Motor neuron (in vitro differentiated cells): Measurements from ENCODE around the gene CDA. TPM values are rescaled to one million over a fixed set of nuclear protein-coding genes. Genes with fewer than 3 reads are reported as not detected.

Source experiments
- ATAC-seq, 8 experiments: fragments of 200-7000 bp; cut with Tn5 transposase; replicated peaks in 6 of 8; 2 replicates each; pipeline ENCODE4 v1.8.0; 2021; ENCODE audit warnings: mild to moderate bottlenecking in 8 of 8, moderate library complexity in 8 of 8
- H3K27ac ChIP-seq, 2 donors: fragments of 250-450 bp; sonication (Bioruptor Pico); 2 replicates each; pipeline ENCODE4 v1.9.0; 2021; ENCODE audit warnings: antibody characterized with exemption in 2 of 2, mild to moderate bottlenecking in 2 of 2, moderate library complexity in 1 of 2
- H3K4me1 ChIP-seq, 2 donors: fragments of 250-450 bp; sonication (Bioruptor Pico); replicated peaks in 1 of 2; 2 replicates each; pipeline ENCODE4 v1.6.1; 2021; ENCODE audit warnings: antibody characterized with exemption in 2 of 2, mild to moderate bottlenecking in 2 of 2, moderate library complexity in 1 of 2
- H3K4me3 ChIP-seq, 5 donors: fragments of 250-450 bp; sonication (Bioruptor Pico); 2 replicates each; pipeline ENCODE4 v1.9.0; 2021; ENCODE audit warnings: antibody characterized with exemption in 5 of 5, mild to moderate bottlenecking in 5 of 5, moderate library complexity in 4 of 5
- WGBS, 10 experiments: fragments of 450-650 bp; shearing (Covaris generic); methylation state at CpG; one replicate each; pipeline ENCODE4 v1.0.0; 2022; 5-methylcytosine and 5-hydroxymethylcytosine counted together
- in situ Hi-C, 9 experiments: fragments of 400-800 bp; cut with MboI; loops; one replicate each; pipeline ENCODE4 v1.15.0; 2021; ENCODE audit warnings: low sequenced_read_pairs in 9 of 9, low pct_unique_long_range_greater_than_20kb in 2 of 9; ENCODE audit not compliant: unreplicated experiment in 9 of 9
- total RNA-seq, 8 experiments: library from RNA; unstranded; fragments of 300-600 nt; gene quantifications; 2 replicates each; pipeline versions ENCODE4 v1.2.3 to v1.2.4, GENCODE V29; 2022

Gene CDA
- total RNA-seq, result under 1 TPM in 1 of 8 experiments, not detected in 7; 0.61 TPM

DNA sequence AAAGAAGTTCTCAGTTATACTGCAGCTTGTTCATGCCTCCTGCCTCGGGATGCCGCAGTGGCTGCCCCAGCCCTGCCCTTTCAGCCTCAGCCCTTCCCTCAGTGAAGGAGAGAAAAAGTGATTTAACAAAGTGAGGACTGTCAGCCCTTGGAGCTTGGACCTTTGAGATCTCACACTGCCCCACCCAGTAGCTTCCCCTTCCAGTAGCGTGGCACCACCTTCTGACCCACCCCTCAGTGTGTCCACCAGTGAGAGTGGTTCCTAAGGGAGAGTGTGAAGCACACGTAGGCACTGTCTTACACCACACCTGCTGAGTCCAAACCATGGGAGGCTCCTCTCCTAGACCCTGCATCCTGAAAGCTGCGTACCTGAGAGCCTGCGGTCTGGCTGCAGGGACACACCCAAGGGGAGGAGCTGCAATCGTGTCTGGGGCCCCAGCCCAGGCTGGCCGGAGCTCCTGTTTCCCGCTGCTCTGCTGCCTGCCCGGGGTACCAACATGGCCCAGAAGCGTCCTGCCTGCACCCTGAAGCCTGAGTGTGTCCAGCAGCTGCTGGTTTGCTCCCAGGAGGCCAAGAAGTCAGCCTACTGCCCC is at the start of gene CDA:
TSS of gene CDA (plus strand) at position 464 of the 592 bp plus-strand sequence. CDS start at position 497, 33 bp downstream.
- WGBS, 10 experiments, result 53 to 76% (median 76%) methylated on average over 6 to 11 of the region's 11 CpGs; no CpG with 5 or more reads in 7 of the 10 experiments
- Histone ChIP-seq H3K4me3 (no peak within 1 kb of the TSS), H3K27ac (no peak within 1 kb of the TSS), H3K4me1 (peaks cover 3 to 14% of the 10 kb centered on the region in 2 donors)
- in situ Hi-C loops, result no loop called here
- ATAC-seq, result peak in 2 of 8 experiments; percentile 16 to 53

DNA sequence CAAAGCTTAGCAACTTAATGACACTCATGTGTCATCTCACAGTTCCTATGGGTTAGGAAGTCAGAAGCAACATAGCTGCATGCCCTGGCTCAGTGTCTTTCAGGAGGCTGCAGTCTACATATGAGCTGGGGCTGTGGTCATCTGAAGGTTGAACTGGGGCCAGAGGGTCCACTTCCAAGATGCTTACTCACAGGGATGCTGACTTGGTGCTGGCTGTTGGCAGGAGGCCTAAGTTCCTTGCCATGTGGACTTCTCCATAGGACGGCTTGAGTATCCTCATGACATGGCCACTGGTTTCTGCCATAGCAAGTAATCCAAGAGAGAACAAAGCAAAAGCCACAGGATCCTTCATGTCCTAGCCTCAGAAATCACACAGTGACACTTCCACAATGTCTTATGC is 48.6 kb upstream of the CDA start:
- no peaks in the 10 kb centered on the region for H3K4me1 ChIP-seq
- no peak overlapping the region for H3K4me3 ChIP-seq
- 0 to 100% (median 84%) methylated on average over 1 of the region's 1 CpG; no CpG with 5 or more reads in 4 of the 10 experiments for WGBS, 10 experiments
- in situ Hi-C loops, result loop anchor here in 3 of 9 experiments (25.0 kb wide), 2 partner anchors 97 to 647 kb away; partner anchors contain the start of genes EIF4G3 (in 2 of the 3) and PINK1 (in 1 of the 3)
- no peak overlapping the region for H3K27ac ChIP-seq
- no peak for ATAC-seq

DNA sequence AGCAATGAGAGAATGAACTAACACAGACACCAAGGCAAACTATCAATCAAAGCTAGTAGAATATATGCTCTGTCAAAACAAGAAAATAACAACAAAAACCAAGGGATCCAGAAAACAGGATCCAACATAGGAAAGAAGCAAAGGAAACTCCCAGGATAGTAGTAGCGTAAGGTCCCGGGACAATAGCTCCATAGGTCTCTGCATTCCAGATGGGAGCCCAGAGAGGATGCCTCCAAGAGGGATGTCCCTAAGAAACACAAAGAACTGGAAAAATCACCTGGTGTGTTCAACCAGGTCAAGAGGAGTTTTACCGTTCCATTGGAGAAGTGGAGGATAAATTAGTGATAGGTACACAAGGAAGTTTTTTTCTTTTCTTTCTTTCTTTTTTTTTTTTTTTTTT is 42.3 kb upstream of the CDA start:
- 66 to 100% (median 88%) methylated on average over 1 to 3 of the region's 3 CpGs; no CpG with 5 or more reads in 2 of the 10 experiments for WGBS, 10 experiments
- Histone ChIP-seq H3K4me1 (no peaks in the 10 kb centered on the region), H3K4me3 (no peak overlapping the region), H3K27ac (no peak overlapping the region)
- in situ Hi-C loops, result loop anchor here in 3 of 9 experiments (25.0 kb wide), 2 partner anchors 91 to 641 kb away; partner anchors contain the start of genes EIF4G3 (in 2 of the 3) and PINK1 (in 1 of the 3)
- no peak for ATAC-seq

DNA sequence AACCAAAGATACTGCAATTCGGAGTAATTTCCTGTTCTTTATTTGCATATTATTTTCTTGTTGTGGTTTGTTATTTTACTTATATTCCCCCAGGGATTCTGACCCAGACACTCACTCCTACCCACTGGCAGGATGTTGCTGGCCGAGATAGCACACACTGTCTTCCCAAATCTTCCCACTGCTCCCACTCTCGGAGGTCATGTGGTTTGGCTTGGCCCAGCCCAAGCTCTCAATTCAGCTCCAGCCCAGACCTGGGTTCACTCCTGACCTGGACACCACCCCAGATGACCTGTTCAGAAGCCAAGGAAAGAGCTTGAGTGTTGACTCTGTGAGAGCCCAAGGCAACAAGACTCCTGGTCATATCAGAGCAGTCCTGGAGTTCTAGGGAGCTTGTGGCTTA is 37.7 kb upstream of the CDA start:
- ATAC-seq, result peak in 1 of 8 experiments; percentile 4
- H3K4me1 ChIP-seq, result peaks cover 5 to 13% of the 10 kb centered on the region in 2 donors
- H3K27ac ChIP-seq, result no peak overlapping the region
- 7 to 91% (median 77%) methylated on average over 2 to 3 of the region's 3 CpGs; no CpG with 5 or more reads in 5 of the 10 experiments for WGBS, 10 experiments
- in situ Hi-C loops, result no loop called here
- peak overlapping the region in 1 of 5 donors; percentile 64 for H3K4me3 ChIP-seq

DNA sequence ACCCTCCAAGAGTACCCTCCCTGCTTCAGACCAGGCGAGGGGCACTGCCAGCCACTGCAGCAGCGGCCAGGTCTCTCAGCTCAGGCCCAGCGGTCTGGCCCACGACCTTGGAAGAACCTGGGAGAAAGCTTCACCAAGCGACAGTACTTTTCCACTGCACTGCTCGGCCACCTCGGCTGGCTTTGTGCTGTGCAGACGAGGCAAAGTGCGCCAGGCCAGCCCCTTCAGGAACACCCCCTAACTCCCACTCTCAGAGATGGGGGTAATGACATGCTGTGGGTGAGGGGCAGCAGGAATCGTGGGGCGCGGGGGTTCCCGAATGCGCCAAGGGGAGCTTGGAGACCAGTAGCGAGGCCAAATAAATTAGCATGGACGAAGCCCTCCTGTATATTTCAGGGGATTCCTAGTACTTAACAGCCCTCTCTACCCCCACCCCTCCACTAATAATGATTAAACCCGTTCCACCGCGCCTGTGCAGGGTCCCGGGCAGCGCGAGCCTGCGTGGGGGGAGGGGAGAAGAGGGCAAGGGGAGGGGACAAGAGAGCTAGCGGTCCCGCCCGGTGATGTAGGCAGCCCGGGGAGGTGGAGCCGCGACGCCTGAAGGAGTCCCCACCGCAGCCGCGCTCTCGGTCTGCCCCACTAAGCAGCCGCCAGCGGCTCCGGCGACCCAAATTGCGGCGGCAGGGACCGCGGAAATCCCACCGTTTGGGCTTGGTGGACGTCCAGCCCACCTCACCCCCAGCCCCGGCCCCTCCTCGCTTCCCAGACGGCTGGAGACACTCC is 36.8 kb upstream of the CDA start, which contains the start of gene FAM43B:
TSS of gene FAM43B (plus strand) at position 629 of the 783 bp plus-strand sequence. CDS start 401 bp downstream, outside the sequence.
- peaks cover 5 to 13% of the 10 kb centered on the region in 2 donors for H3K4me1 ChIP-seq
- WGBS, 10 experiments, result 0% methylated on average over 2 of the region's 47 CpGs; no CpG with 5 or more reads in 9 of the 10 experiments
- peak within 1 kb of the TSS in 1 of 2 donors; percentile 45 for H3K27ac ChIP-seq

DNA sequence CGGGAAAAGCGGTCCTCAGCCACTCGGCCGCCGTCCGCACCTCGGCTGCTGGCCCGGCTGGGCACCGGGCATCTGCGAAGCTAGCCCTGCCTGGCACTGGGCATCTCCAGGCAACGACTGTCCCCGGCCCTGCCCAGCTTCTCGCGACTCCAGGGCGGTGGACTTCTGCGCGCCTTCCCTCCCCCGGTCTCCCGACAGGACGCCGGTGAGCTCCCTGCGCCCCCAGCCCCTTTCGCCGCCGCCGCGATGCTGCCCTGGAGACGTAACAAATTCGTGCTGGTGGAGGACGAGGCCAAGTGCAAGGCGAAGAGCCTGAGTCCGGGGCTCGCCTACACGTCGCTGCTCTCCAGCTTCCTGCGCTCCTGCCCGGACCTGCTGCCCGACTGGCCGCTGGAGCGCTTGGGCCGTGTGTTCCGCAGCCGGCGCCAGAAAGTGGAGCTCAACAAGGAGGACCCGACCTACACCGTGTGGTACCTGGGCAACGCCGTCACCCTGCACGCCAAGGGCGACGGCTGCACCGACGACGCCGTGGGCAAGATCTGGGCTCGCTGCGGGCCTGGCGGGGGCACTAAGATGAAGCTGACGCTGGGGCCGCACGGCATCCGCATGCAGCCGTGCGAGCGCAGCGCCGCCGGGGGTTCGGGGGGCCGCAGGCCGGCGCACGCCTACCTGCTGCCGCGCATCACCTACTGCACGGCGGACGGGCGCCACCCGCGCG is 36.0 kb upstream of the CDA start:
- WGBS, 10 experiments, result 0 to 2% (median 0%) methylated on average over 2 to 24 of the region's 82 CpGs; no CpG with 5 or more reads in 5 of the 10 experiments
- ATAC-seq, result peak; percentile 8 to 35 (median 26)

More for the DNA sequence above, 36.8 kb upstream of the CDA start, which contains the start of gene FAM43B:
- peak; percentile 63 to 93 (median 91) for ATAC-seq
- H3K4me3 ChIP-seq, result peak within 1 kb of the TSS; percentile 35 to 64 (median 46)
- in situ Hi-C loops, result no loop called here

GRCh38 chr1:20555025-20555757 is 33.7 kb upstream of the CDA start:
- in situ Hi-C loops, result no loop called here
- WGBS, 10 experiments, result 0 to 75% (median 40%) methylated on average over 1 to 7 of the region's 7 CpGs; no CpG with 5 or more reads in 1 of the 10 experiments
- no peak overlapping the region for H3K27ac ChIP-seq
- H3K4me1 ChIP-seq, result peaks cover 5 to 13% of the 10 kb centered on the region in 2 donors
- H3K4me3 ChIP-seq, result no peak overlapping the region
- ATAC-seq, result no peak

More for the DNA sequence above, 36.0 kb upstream of the CDA start:
- Histone ChIP-seq H3K4me3 (peak overlapping the region; percentile 35 to 64 (median 46)), H3K27ac (peak overlapping the region in 1 of 2 donors; percentile 43), H3K4me1 (peaks cover 5 to 13% of the 10 kb centered on the region in 2 donors)
- in situ Hi-C loops, result no loop called here

DNA sequence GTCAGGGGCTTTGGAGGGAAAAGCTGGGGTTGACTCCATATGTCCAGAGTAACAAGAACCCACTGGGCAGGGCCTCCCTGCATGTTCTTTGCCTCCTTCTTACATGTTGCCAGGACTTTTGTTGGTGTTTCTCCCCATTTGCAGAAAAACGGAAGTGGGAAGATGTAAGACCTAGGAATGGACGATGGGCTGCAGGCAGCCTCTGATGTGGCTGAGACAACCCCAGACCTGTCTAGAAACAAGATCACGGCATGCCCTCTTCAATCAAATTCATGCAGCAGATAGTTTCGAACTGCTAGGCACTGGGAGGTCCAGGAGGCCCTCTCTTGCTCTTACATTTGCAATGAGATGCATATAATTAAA is 33.2 kb upstream of the CDA start:
- Histone ChIP-seq H3K4me3 (no peak overlapping the region), H3K27ac (no peak overlapping the region), H3K4me1 (peaks cover 5 to 13% of the 10 kb centered on the region in 2 donors)
- in situ Hi-C loops, result no loop called here
- ATAC-seq, result no peak
- 26 to 93% (median 59%) methylated on average over 1 to 3 of the region's 4 CpGs for WGBS, 10 experiments

GRCh38 chr1:20558191-20558590 is 30.7 kb upstream of the CDA start:
- H3K4me1 ChIP-seq, result peaks cover 5 to 10% of the 10 kb centered on the region in 2 donors
- WGBS, 10 experiments, result 15 to 88% (median 80%) methylated on average over 3 to 5 of the region's 5 CpGs; no CpG with 5 or more reads in 5 of the 10 experiments
- in situ Hi-C loops, result no loop called here

DNA sequence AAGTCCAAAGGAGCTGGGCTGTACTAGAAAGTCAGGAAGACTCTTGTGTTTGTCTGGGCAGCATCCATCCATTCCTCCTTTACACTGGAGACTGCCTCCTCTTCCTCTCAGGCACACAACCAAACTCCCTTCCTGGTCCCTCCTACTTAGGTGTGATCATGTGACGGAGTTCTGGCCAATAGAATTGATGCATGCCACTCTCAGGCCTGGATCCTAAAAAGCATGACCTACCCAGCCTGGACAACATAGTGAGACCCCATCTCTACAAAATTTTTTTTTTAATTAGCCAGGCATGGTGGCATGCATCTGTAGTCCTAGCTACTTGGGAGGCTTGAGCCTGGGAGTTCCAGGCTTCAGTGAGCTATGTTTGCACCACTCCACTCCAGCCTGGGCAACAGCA is 27.9 kb upstream of the CDA start:
- in situ Hi-C loops, result no loop called here
- no peak for ATAC-seq
- Histone ChIP-seq H3K4me3 (no peak overlapping the region), H3K27ac (no peak overlapping the region), H3K4me1 (no peaks in the 10 kb centered on the region)
- 0 to 63% (median 20%) methylated on average over 1 of the region's 1 CpG; no CpG with 5 or more reads in 5 of the 10 experiments for WGBS, 10 experiments

More at GRCh38 chr1:20558191-20558590, 30.7 kb upstream of the CDA start:
- ATAC-seq, result peak in 2 of 8 experiments; percentile 72 to 73
- Histone ChIP-seq H3K4me3 (no peak overlapping the region), H3K27ac (no peak overlapping the region)

DNA sequence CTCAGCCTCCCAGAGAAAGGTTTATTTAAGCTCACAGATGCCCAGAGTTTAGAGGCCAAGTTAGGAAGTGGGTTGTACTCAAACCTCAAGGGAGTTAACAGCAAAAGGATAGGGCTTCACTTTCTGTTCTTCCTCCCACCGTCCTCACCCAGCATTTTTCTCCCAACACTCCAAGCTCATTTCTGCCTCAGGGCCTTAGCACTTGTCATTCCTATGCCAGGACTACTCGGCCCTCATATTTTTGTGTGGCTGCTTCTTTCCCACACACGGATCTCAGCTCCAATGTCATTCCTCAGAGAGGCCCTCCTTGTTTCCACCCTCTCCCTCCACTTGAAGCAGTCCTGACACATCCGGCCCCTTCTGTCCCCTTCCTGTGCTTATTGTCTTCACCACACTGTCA is 23.7 kb upstream of the CDA start:
- WGBS, 10 experiments, result 46 to 80% (median 60%) methylated on average over 1 to 4 of the region's 4 CpGs; no CpG with 5 or more reads in 2 of the 10 experiments
- in situ Hi-C loops, result no loop called here
- no peak for ATAC-seq
- Histone ChIP-seq H3K27ac (no peak overlapping the region), H3K4me1 (no peaks in the 10 kb centered on the region), H3K4me3 (no peak overlapping the region)

DNA sequence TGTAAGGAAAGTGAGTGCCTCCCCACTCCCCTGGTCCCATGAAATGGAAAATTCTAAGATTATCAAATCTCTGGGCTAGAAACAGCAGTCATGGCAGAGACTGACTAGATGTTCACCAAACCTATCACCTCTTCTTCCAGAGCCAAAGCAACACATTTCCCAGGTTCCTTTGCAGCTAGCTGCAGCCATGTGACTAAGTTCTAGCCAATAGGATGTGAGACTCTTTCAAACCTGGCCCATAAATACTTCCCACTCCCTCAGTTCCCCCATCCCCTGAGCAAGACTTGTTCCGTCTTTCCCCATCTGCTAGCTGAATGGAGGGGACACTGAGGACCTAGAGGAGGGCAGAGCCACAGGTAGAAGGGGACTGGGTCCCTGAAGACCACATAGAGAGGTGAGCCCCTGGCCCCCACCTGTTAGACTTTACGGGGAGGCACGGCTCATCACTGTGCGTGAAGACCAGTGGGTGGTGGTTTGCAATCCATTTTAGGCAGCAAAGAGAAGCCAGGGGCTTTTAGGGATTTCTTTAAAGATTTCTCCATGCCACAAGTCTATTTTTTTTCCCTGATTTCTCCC is 19.3 kb upstream of the CDA start:
- H3K27ac ChIP-seq, result no peak overlapping the region
- in situ Hi-C loops, result no loop called here
- H3K4me1 ChIP-seq, result no peaks in the 10 kb centered on the region
- WGBS, 10 experiments, result 20 to 100% (median 81%) methylated on average over 1 to 4 of the region's 4 CpGs; no CpG with 5 or more reads in 4 of the 10 experiments
- ATAC-seq, result no peak
- no peak overlapping the region for H3K4me3 ChIP-seq
